CD14-positive monocyte (primary cell): ENCODE data around the gene SNX18. TPM values are rescaled to one million over a fixed set of nuclear protein-coding genes. Genes with fewer than 3 reads are reported as not detected.
A peak's percentile ranks its signal among the peaks of the same experiment; 100 is the strongest.

Experiments used
- DNase-seq, 3 donors: peaks; one replicate each; pipeline ENCODE4 v3.0.0-alpha.2; 2011 to 2022
- H2AFZ ChIP-seq: 2 replicates; pipeline ENCODE4 v1.6.0; 2012; ENCODE audit warnings: mild to moderate bottlenecking, low read depth, low read length, inconsistent platforms; ENCODE audit not compliant: insufficient read depth, poor library complexity, severe bottlenecking
- H3K27ac ChIP-seq, 2 donors: 1 replicate in 1 of 2; 2 replicates in 1 of 2; pipeline ENCODE4 v1.5.1; 2012 to 2013; ENCODE audit warnings: low read length in 2 of 2, control low read depth in 1 of 2, inconsistent platforms in 1 of 2, low read depth in 1 of 2, mild to moderate bottlenecking in 1 of 2
- H3K27me3 ChIP-seq, 2 donors: one replicate each; pipeline versions ENCODE4 v1.6.0 to v1.6.1; 2011 to 2013; ENCODE audit warnings: low read length in 2 of 2; ENCODE audit not compliant: control insufficient read depth in 2 of 2, insufficient read depth in 2 of 2
- H3K36me3 ChIP-seq, 2 donors: replicated peaks in 1 of 2; 1 replicate in 1 of 2; 2 replicates in 1 of 2; pipeline versions ENCODE4 v1.5.1 to v1.6.1; 2012 to 2013; ENCODE audit warnings: low read length in 2 of 2, control low read depth in 1 of 2, inconsistent platforms in 1 of 2, mild to moderate bottlenecking in 1 of 2; ENCODE audit not compliant: insufficient read depth in 2 of 2, control insufficient read depth in 1 of 2
- H3K4me1 ChIP-seq, 2 donors: 1 replicate in 1 of 2; 2 replicates in 1 of 2; pipeline versions ENCODE4 v1.5.1 to v1.6.1; 2012 to 2013; ENCODE audit warnings: low read length in 2 of 2, control low read depth in 1 of 2, inconsistent platforms in 1 of 2, mild to moderate bottlenecking in 1 of 2, moderate library complexity in 1 of 2; ENCODE audit not compliant: insufficient read depth in 2 of 2, control insufficient read depth in 1 of 2
- H3K4me2 ChIP-seq: replicated peaks from 2 replicates; pipeline ENCODE3; 2012; ENCODE audit warnings: low read length, moderate library complexity, mild to moderate bottlenecking; ENCODE audit not compliant: poor library complexity, severe bottlenecking; ENCODE audit errors: extremely low read depth
- H3K4me3 ChIP-seq, 3 experiments: fragments of 200-600 bp in 1 of 3; sonication (generic) in 1 of 3; replicated peaks in 1 of 3; 1 replicate in 2 of 3; 2 replicates in 1 of 3; pipeline ENCODE4 v1.5.1; 2011 to 2013; ENCODE audit warnings: low read length in 3 of 3, mild to moderate bottlenecking in 3 of 3, control low read depth in 2 of 3, low read depth in 2 of 3, inconsistent platforms in 1 of 3, moderate library complexity in 1 of 3
- H3K79me2 ChIP-seq: 2 replicates; pipeline ENCODE4 v1.6.0; 2012; ENCODE audit warnings: mild to moderate bottlenecking, control low read depth, inconsistent platforms, low read length, moderate library complexity; ENCODE audit not compliant: insufficient read depth
- H3K9ac ChIP-seq: 2 replicates; pipeline ENCODE4 v1.6.0; 2017; ENCODE audit warnings: low read length, mild to moderate bottlenecking; ENCODE audit not compliant: insufficient read depth, poor library complexity, severe bottlenecking
- H3K9me3 ChIP-seq, 2 donors: replicated peaks in 1 of 2; 1 replicate in 1 of 2; 2 replicates in 1 of 2; pipeline versions ENCODE4 v1.5.1 to v1.6.1; 2012 to 2013; ENCODE audit warnings: low read length in 2 of 2, control low read depth in 1 of 2; ENCODE audit not compliant: control insufficient read depth in 1 of 2, insufficient read depth in 1 of 2
- H4K20me1 ChIP-seq: 2 replicates; pipeline ENCODE4 v1.6.0; 2012; ENCODE audit warnings: mild to moderate bottlenecking, low read length, control low read depth, moderate library complexity; ENCODE audit not compliant: insufficient read depth
- H3K27ac Mint-ChIP-seq, 7 donors: one replicate each; pipeline ENCODE4 v1.8.0; 2020; ENCODE audit warnings: mild to moderate bottlenecking in 7 of 7, mixed read lengths in 7 of 7, moderate library complexity in 6 of 7, inconsistent platforms in 2 of 7
- H3K27me3 Mint-ChIP-seq, 3 donors: one replicate each; pipeline ENCODE4 v1.8.0; 2021 to 2022; ENCODE audit warnings: low read depth in 3 of 3, mild to moderate bottlenecking in 3 of 3, mixed read lengths in 3 of 3, moderate library complexity in 3 of 3, inconsistent platforms in 1 of 3
- H3K36me3 Mint-ChIP-seq, 2 donors: one replicate each; pipeline ENCODE4 v1.8.0; 2020; ENCODE audit warnings: mixed read lengths in 2 of 2, inconsistent platforms in 1 of 2, mild to moderate bottlenecking in 1 of 2
- H3K4me1 Mint-ChIP-seq: one replicate; pipeline ENCODE4 v1.8.0; 2020; ENCODE audit warnings: mild to moderate bottlenecking, mixed read lengths
- H3K4me3 Mint-ChIP-seq, 2 donors: one replicate each; pipeline ENCODE4 v1.8.0; 2020; ENCODE audit warnings: mild to moderate bottlenecking in 2 of 2, mixed read lengths in 2 of 2, moderate library complexity in 1 of 2
- H3K9me3 Mint-ChIP-seq, 7 donors: one replicate each; pipeline ENCODE4 v1.8.0; 2020 to 2022; ENCODE audit warnings: mixed read lengths in 7 of 7, mild to moderate bottlenecking in 6 of 7, moderate library complexity in 6 of 7, inconsistent platforms in 2 of 7
- WGBS: methylation state at CpG from one replicate; pipeline ENCODE4 v1.1.5; 2013; ENCODE audit warnings: missing lambda C conversion rate; ENCODE audit not compliant: insufficient coverage; 5-methylcytosine and 5-hydroxymethylcytosine counted together
- intact Hi-C, 2 donors: fragments of 100-400 bp; cut with micrococcal nuclease; formaldehyde crosslinking; loops; one replicate each; pipeline versions ENCODE4 v1.15.0 to v1.15.1; 2023
- polyA plus RNA-seq, 3 donors: library from polyadenylated mRNA; depleted of rRNA in 1 of 3; unstranded in 2 of 3; stranded (reverse) in 1 of 3; fragments of 300-500 nt in 2 of 3; fragments of >200 nt in 1 of 3; fragmentation: Illumina TruSeq in 2 of 3; gene quantifications; 1 replicate in 2 of 3; 2 replicates in 1 of 3; pipeline ENCODE4 v1.2.3, GENCODE V29; 2012 to 2021
- TF ChIP-seq, protein P1 (sequence below): fragments of 200-600 bp; IDR thresholded peaks from one replicate; pipeline ENCODE4 v1.8.0; 2022; ENCODE audit warnings: antibody characterized with exemption, mild to moderate bottlenecking

Gene SNX18
- polyA plus RNA-seq, 3 donors: 6.8 to 33.3 (median 12.4) TPM

DNA sequence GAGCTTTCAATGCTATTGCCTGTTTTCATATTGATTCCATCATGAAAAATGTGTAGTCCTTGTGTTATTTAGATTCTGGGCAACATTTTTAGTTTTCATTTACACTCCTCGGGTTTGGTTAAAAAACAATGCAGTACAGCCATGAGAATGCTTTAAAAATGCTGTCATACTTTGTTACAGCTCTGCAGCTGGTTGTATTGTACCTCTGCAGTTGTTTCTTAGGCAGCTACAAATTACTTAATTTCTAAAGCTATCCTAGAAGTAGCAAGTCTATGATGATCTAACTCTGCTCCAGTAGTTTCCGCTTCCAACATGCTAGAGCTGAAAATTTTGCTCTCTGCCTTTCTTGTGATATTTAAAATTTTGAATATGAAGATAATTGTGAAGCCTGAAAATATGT lies 20.2 kb downstream of the SNX18 start:
- Histone ChIP-seq H3K4me3 (no peak overlapping the region), H3K36me3 (peaks cover 4 to 34% of the 10 kb centered on the region in 2 donors), H2AFZ (no peak overlapping the region), H3K79me2 (peaks cover 100% of the 10 kb centered on the region), H3K27me3 (no peaks in the 10 kb centered on the region), H4K20me1 (peaks cover 99% of the 10 kb centered on the region), H3K9me3 (no peaks in the 10 kb centered on the region), H3K27ac (peak overlapping the region in 1 of 2 donors; percentile 59), H3K9ac (no peak overlapping the region), H3K4me2 (no peak overlapping the region), H3K4me1 (peaks cover 14 to 41% of the 10 kb centered on the region in 2 donors)
- peak overlapping the region in 4 of 7 donors; percentile 30 to 76 (median 55) for H3K27ac Mint-ChIP-seq
- no peak overlapping the region for H3K4me3 Mint-ChIP-seq
- peaks cover 0 to 1% (median 0%) of the 10 kb centered on the region in 7 donors for H3K9me3 Mint-ChIP-seq
- peaks cover 25 to 56% of the 10 kb centered on the region in 2 donors for H3K36me3 Mint-ChIP-seq
- 100% methylated on average over 1 of the region's 2 CpGs for WGBS
- peaks cover 0 to 4% (median 3%) of the 10 kb centered on the region in 3 donors for H3K27me3 Mint-ChIP-seq
- TF ChIP-seq, protein P1, sequence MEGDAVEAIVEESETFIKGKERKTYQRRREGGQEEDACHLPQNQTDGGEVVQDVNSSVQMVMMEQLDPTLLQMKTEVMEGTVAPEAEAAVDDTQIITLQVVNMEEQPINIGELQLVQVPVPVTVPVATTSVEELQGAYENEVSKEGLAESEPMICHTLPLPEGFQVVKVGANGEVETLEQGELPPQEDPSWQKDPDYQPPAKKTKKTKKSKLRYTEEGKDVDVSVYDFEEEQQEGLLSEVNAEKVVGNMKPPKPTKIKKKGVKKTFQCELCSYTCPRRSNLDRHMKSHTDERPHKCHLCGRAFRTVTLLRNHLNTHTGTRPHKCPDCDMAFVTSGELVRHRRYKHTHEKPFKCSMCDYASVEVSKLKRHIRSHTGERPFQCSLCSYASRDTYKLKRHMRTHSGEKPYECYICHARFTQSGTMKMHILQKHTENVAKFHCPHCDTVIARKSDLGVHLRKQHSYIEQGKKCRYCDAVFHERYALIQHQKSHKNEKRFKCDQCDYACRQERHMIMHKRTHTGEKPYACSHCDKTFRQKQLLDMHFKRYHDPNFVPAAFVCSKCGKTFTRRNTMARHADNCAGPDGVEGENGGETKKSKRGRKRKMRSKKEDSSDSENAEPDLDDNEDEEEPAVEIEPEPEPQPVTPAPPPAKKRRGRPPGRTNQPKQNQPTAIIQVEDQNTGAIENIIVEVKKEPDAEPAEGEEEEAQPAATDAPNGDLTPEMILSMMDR: no peak
- peaks cover 68% of the 10 kb centered on the region for H3K4me1 Mint-ChIP-seq
- intact Hi-C loops: no loop called here
- DNase-seq: no peak

DNA sequence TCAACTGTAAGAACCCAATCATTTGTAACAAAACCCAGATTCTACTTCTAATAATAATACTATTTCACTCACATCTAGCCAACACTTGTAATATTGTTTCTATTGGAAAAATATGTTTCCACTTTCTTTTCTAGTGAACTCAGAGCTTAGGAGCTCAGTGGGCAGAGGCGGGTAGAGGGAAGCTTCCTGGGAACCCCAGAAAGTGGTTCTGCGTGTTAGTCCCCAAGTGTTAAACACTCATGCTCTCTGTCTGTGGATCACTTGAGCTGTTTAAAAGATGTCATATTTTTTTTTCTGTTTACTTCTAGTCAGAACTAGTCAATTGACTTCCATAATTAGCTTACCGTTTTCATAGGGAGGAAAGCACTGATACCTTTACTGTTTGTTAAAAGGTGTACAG lies 20.6 kb downstream of the SNX18 start:
- Histone ChIP-seq H2AFZ (no peak overlapping the region), H3K9me3 (no peaks in the 10 kb centered on the region), H3K4me2 (no peak overlapping the region), H4K20me1 (peaks cover 99% of the 10 kb centered on the region), H3K79me2 (peaks cover 100% of the 10 kb centered on the region), H3K9ac (no peak overlapping the region), H3K36me3 (peaks cover 5 to 39% of the 10 kb centered on the region in 2 donors), H3K4me3 (no peak overlapping the region), H3K27ac (peak overlapping the region in 1 of 2 donors; percentile 59), H3K27me3 (no peaks in the 10 kb centered on the region), H3K4me1 (peaks cover 13 to 39% of the 10 kb centered on the region in 2 donors)
- H3K9me3 Mint-ChIP-seq: peaks cover 0 to 1% (median 0%) of the 10 kb centered on the region in 7 donors
- H3K27me3 Mint-ChIP-seq: peaks cover 0 to 4% (median 3%) of the 10 kb centered on the region in 3 donors
- intact Hi-C loops: no loop called here
- H3K27ac Mint-ChIP-seq: peak overlapping the region in 3 of 7 donors; percentile 30 to 76 (median 50)
- H3K36me3 Mint-ChIP-seq: peaks cover 28 to 61% of the 10 kb centered on the region in 2 donors
- DNase-seq: no peak
- no peak overlapping the region for H3K4me3 Mint-ChIP-seq
- TF ChIP-seq, protein P1: no peak
- 83% methylated on average over 1 of the region's 3 CpGs for WGBS
- peaks cover 66% of the 10 kb centered on the region for H3K4me1 Mint-ChIP-seq
